GM18519 (cell line): ENCODE data around the gene NTSR1.

ENCODE experiments used
- ATAC-seq: cut with Tn5 transposase; IDR thresholded peaks from one replicate; pipeline ENCODE4 v1.9.1; 2021; ENCODE audit warnings: mild to moderate bottlenecking, moderate library complexity; ENCODE audit not compliant: unreplicated experiment, low FRiP score

Gene NTSR1

DNA sequence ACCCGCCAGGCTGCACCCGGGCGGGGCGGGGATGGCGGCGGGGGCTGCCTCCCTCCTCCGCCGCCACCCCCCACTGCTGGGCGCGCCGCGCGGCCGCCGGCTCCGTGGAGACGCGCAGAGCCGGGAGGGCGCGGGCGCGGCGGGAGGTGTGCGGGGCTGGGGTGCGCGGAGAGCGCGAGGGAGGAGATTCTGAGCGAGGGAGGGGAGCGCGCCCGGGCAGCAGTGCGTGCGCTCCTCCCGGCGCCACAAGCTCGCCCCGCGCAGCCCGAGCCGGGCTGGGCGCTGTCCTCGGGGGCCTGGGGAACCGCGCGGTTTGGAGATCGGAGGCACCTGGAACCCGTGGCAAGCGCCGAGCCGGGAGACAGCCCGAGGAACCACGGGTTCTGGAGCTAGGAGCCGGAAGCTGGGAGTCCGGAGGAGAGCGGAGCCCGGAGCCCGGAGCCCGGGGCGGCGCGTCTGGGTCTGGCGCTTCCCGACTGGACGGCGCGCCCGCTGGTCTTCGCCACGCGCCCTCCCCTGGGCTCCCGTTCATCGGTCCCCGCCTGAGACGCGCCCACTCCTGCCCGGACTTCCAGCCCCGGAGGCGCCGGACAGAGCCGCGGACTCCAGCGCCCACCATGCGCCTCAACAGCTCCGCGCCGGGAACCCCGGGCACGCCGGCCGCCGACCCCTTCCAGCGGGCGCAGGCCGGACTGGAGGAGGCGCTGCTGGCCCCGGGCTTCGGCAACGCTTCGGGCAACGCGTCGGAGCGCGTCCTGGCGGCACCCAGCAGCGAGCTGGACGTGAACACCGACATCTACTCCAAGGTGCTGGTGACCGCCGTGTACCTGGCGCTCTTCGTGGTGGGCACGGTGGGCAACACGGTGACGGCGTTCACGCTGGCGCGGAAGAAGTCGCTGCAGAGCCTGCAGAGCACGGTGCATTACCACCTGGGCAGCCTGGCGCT, at the start of gene NTSR1:
Gene NTSR1 (plus strand): TSS at position 246 of the 946 bp plus-strand sequence. CDS start 372 bp downstream, at position 618.
- ATAC-seq = no peak

DNA sequence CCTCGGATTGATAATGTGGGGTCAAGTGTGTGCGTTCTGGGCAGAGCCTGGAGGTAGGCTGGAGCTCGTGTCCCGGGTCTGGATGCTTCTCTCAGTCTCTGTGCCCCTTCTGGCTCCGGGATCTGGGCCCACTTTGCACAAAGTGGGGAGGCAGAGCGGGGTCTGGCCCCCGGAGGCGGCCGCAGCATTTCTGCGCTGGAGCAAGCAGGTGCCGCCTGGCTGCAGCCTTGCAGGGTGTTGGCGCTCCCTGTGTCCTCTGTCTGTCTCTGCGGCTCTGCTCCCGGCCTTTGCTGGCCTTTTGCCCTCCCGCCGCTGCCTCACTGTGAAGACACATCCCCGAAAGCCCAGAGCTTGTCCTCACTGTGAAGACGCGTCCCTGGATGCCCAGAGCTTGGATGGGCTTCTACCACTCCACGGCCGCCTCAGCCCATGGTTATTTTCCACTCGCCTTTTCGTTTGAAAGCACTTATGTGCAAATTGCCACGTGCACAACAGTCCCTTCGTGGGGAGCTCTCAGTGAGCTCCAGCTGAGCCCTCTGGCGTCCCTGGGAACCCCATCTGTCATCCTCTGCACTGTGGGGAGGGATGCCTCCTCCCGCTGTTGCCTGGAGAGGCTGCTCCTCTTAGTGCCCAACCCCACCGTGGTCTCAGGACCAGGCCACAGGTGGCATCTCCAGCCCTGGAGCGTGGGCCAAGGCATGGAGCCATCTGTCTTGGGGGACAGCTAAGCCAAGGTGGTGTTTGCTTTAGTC, 49.0 kb upstream of the NTSR1 start:
- no peak for ATAC-seq

DNA sequence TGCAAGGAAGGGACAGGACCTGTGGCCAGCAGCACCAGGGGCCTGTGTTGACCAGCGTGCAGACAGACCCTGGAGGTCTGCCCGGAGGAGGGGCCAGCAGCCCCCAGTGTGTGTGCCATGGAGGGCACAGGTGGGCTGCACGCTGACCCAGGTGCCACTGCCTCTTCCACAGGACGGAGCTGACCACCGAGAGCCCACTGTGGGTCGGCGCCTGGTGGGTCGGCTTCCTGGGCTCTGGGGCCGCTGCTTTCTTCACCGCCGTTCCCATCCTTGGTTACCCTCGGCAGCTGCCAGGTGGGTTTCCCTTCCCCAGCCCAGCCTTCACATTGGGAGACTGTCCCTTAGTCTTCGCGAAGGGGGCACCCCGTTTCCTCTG, 48.4 kb upstream of the NTSR1 start:
- ATAC-seq = no peak

DNA sequence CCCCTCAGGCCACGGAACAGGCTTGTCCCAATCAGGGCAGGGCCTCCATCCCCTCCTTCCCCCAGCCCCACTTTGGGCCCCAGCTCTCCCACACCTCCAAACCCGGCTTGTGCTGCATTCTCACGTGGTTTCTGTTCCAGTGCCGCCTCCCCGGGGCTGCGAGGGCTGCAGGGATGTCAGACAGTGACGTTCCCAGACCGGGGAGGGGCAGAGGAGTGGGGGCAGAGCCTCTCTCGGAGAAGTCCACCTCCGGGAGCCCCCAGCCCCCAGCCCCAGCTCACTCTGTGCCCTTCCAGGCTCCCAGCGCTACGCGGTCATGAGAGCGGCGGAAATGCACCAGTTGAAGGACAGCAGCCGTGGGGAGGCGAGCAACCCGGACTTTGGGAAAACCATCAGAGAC, 47.9 kb upstream of the NTSR1 start:
- ATAC-seq = no peak

DNA sequence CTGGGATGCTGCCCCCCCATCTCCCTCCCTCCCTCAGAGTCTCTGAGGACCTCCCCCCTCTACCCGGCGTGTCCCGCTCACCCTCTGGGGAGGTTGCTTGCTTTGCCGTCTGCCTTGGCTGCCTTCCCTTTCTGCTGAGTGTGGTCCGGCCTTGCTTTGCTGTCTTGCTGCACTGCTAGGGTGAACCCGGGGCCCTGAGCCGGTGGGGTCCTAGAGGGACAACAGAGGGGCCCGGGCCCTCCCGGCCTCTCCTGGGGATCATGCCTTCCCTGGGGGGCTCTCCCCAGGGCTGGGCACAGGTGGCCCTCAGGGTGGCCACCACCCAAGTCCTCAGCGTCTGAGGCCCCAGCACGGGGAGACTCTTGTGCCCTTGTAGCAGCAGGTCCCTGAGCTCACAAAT, 47.0 kb upstream of the NTSR1 start:
- no peak for ATAC-seq

DNA sequence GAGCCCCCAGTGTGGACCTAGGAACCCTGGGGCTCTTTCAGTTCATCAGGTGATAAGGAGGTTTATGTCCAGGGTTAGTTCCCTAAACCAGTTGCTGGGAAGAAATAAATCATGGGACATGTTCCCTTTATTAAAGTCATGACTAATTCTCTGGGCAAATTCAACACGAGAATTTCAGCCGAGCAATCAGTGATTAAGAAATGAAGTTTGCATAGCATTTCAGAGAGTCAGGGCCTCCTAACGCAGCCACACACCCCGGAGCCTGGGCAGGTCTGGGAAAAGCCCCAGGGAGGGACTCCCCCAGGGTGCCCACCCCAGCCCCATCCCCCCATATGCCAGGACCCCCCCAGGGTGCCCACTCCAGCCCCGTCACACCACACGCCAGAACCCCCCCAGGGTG, 46.2 kb upstream of the NTSR1 start:
- ATAC-seq = no peak

DNA sequence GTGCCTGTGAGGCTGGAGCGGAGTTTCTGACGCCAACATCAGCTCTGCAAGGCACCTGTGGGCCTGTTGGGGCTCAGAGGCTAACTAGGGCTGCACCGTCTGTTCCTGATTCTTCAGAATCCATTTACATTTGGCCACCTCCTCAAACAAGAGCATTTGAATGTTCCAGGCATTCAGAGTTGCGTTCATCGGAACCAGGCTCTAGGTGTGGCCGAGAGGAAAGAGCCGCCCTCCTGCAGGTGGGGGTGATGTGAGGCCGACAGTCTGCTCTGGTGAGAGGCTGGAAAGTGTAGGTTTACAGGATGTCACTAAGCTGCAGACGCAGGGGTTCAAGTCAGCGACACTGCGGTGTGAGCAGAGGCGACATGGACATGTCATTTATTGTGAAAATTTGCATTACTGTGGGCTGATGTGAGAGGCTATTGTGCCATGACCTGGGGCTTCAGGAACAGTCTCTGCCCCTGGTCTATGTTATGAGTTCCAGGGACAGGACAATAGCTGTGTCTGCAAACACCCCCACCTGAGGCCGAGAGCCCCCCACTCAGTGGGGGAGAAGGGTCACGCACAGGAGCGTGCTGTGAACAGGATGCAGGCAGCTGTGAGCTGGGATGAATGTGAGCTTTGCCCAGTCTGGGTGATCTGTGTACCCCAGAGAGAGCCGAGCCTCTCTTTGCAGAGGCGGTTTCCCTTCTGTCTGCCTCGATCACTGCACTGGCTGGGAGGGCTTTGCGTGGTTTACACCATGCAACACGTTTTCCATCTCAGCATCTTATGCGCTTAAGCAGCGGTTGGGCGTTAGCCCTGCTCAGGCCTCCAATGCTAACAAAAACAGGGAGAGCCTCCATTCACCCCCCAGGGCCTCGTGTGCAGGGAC, 45.3 kb upstream of the NTSR1 start:
- no peak for ATAC-seq

DNA sequence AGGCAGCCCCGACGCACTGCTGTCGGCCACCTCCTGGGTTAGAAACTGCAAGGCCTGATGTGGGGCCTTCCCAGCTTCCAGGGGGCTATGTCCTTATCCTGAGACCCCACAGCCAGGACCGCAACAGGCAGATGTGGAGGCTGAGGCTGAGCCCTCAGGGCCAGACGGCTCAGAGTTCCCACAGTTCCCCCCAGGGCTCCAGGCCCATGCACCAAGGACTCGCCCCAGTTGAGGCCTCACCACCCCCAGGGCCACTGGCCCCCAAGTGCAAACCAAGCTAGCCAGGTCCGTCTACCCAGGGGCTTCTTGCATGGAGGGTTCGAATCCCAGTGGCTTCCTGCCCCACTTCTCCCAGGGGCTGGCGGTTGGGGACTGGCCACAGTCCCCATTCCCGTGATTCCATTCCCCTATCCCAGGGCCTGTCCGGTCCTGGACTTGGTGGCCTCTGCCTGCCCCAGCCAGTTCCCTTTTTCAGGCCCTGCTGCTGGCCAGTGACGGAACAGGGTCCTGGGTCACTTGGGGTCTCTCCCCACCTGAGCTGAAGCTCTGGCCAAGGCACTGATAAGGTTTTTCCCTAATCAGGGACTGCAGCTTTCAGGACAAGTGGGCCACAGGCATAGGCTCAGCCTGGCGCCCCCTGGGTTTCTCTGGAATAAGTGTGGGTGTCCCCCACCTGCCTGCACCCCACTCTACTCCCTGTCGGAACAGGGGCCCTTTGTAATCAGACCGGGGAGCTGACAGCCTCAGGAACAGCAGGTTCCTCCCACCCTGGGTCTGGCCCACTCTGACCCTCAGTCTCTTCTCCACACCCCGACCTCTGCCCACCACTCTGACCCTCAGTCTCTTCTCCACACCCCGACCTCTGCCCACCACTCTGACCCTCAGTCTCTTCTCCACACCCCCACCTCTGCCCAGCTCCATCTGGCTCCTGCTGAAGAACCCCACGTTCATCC, 44.3 kb upstream of the NTSR1 start:
- ATAC-seq = no peak

DNA sequence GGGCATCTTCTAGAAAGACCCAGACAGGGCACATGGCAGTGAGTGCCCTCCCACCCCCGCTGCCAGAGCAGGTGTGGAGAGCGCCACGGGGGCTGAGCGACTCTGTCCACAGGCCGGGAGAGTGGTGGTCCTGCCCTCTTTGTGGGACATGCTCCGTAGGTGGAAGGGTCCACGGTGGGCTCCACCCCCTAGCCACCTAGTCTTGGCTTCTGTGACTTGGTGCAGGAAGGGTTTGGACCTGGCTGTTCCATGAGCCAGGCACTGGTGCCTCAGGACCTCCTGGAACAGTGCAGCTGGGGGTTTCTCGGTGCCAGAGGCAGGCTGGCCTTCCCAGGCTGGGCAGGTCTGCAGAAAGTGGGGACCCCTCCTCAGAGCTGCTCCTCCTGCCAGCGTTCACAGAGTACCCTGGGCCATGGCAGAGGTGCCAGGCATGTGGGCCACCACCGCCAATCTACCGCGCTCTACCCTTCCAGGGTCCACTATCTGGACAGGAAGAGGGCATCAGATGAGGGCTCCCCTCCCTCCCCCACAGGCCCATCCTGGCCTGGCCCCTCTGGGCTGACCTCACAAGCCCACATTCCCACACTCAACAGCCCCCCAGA, 43.4 kb upstream of the NTSR1 start:
- no peak for ATAC-seq

DNA sequence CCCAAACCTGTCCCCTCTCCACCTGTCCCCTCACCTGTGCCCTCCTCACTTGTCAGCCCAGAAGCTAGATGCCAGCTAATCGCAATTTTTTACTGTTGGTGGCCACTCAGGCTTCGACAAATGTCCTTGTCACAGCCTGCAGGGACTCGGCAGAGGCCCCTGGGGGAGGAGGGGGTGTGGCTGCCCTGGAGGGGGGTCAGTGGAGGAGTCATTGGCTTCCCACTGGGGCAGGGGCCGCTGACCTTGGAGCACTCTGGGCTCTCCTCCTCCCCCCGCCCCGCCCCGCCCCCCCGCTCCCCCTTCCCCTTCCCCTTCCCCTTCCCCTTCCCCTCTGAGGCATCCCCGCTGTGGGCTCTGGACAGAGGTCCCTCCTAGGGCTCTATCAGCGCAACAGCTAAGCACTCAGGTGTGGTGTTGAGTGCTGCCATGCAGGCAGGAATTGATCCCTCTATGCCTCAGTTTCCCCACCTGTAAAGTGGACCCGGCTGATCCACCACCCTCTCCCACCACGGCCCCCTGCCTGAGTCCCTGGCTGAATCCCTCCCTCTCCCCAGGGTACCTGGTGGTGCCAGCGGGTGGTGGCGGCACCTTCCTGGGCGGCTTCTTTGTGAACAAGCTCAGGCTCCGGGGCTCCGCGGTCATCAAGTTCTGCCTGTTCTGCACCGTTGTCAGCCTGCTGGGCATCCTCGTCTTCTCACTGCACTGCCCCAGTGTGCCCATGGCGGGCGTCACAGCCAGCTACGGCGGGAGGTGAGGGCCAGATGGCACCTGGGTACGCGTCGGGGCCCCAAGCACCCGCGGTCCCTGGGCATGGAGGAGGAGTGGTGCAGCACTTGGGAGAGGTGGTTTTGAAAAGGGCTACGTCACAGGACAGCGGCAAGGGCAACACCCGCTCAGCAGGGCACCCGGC, 42.6 kb upstream of the NTSR1 start:
- no peak for ATAC-seq

DNA sequence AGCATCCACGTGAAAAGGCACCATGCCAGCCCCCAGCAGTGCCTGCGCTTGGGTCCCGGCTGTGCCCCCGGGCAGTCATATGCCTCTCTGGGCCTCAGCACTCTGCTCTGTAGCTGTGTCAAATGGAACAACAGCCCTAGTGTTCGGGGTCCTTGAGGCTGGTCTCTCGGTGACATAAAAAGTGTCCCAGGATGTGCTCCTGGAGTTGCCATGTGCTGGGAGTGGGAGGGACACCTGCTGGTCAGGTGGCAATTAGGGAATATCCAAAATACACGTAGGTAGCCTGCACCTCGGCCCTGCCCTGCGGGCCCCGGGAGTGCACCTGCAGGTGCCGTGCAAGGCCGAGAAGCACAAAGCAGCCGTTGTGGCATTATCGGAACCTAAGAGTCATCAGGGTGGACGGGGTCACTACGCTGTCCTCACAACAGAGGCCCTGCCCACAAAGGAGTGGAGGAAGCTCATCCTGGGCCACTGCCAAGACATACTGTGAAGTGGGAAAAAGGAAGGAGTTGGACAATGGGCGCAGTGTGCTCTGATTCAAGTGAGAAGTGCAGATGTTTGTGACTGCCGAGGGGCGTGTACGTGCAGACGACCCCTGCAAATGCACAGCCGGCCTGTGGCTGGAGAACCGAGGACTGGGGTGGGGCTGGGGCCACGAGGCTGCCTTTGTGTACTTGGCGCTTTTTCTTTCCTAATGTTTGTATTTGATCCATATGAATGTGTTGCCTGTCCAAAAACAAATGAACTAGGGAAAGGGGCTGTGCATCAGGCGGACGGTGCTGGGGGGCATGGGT, 41.7 kb upstream of the NTSR1 start:
- no peak for ATAC-seq

DNA sequence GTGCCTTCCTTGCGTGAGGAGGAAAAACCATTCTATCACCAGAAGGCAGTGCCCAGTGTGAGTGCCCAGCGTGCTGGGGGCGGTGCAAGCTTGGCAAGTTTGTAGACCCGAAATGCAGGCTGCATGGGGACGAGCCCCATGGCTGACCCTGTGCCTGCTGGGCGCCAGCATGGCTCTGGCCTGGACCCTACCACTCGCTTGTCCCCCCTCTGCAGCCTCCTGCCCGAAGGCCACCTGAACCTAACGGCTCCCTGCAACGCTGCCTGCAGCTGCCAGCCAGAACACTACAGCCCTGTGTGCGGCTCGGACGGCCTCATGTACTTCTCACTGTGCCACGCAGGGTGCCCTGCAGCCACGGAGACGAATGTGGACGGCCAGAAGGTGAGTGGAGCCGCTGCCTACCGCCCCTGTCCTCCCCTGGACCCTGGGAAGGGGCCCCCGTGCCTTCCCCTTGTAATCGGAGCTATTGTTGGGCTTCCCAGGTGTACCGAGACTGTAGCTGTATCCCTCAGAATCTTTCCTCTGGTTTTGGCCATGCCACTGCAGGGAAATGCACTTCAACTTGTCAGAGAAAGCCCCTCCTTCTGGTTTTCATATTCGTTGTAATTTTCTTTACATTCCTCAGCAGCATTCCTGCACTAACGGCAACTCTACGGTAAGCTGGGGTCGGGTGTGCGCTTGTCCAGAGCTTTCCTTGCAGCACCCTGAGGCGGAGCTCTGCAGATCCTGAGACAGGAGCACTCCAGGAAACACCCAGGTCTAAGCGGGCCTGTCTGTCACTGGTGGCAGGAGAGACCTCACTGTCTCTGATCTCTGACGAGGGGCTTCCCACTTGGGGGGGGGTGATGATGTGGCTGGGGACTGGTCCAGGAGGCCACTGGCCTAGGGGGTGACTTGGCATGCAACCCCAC, 40.9 kb upstream of the NTSR1 start:
- ATAC-seq = no peak

DNA sequence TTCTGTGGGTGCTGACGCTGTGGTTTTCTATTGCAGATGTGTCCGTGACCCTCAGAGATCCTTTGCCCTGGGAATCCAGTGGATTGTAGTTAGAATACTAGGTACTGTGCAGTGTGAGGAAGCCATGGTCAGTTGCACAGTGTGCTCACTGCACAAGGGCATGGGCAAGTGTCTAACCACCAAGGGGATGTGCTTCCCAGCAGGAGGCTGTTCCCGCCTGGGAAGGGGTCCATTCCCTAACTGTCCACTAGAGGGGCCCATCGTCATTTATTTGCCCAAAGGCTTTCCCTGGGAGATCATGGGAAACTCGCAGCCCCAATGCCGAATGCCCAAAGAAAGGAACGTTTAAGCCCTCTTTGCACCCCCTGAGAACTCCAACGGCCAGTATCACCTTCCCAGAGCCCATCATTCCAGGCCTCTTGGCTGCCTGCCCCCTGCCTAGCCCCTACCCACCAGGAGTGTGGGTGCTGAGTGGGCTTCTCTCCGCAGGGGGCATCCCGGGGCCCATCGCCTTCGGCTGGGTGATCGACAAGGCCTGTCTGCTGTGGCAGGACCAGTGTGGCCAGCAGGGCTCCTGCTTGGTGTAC, 40.1 kb upstream of the NTSR1 start:
- ATAC-seq = no peak

DNA sequence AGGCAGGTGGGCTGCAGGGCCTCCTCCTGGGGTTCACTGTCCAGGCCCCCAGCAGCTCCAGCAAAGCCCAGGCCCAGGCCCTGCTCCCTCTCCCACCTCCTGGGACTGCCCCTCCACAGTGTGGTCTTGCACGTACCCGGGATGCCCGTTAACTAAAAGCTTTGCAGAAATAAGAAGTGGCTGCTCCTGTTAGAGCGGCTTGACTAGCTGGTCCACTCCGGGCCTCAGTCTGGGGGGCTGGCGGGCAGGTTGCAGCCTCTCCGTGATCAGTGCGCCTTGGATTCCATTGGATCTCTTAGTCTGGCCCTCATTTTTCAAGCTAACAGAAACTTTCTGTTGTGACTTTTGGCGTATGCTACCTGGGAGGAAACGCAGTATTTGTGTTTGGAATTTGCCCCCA, 39.4 kb upstream of the NTSR1 start:
- no peak for ATAC-seq

DNA sequence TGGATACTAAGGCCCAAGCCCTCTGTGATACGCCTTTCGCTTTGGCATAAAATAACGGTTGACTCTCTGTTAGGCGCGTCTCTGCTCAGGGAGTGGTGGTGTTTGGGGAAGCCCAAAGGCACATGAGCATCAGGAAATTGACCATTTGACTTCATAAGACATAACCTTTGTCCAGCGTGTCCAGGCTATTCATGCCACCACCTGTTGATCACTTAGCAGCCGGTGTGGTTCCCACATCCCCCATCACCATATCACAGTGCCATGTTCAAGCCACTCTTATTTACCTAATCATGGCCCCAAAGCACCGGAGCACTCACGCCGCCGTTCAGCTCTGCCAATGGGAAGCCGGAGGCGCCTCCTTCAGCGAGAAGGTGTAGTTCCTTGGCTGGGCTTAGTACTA, 38.5 kb upstream of the NTSR1 start:
- ATAC-seq = no peak

DNA sequence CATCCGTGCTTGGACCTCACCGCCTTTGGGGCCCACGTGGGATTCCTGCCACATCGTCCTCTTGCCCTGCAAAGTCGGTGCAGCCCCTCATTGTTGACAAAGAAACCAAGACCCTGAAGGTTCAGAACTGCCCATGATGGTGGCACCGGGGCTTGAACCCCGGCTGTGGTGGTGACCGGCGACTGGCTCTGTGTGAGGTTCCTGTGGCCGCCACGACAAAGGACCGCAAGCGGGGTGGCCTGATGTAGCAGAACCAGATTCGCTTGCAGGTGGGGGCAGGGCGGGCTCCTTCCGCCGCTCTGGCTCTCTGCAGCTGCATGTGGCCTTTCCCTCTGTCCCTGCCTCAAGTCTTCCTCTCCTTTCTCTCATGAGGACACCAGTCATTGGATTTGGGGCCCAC, 37.6 kb upstream of the NTSR1 start:
- ATAC-seq = no peak
